ENCODE data around the gene JAM3. TPM values are rescaled to one million over a fixed set of nuclear protein-coding genes. Genes with fewer than 3 reads are reported as not detected.

JAM3 gene
- 5.6 and 13.7 TPM in 2 replicates for total RNA-seq

GRCh38 chr11:134068829-134069425, at the start of gene JAM3:
Gene JAM3 (plus strand): TSS chr11:134069072. CDS start chr11:134069084, 12 bp downstream.

Other genes starting within 250 kb of the JAM3 start
- not detected in 2 replicates for gene SPATA19, start 223.6 kb upstream of the JAM3 start, total RNA-seq
- 0.15 and 0.94 TPM in 2 replicates for gene IGSF9B, start 112.1 kb upstream of the JAM3 start, total RNA-seq
- gene NCAPD3, start 154.9 kb downstream of the JAM3 start, total RNA-seq = 10.2 and 17.2 TPM in 2 replicates
- gene VPS26B, start 155.6 kb downstream of the JAM3 start, total RNA-seq = 33.7 and 43.8 TPM in 2 replicates
- gene THYN1, start 184.3 kb downstream of the JAM3 start, total RNA-seq = 67.1 and 71.8 TPM in 2 replicates
- gene ACAD8, start 184.5 kb downstream of the JAM3 start, total RNA-seq = 16.5 and 16.9 TPM in 2 replicates
- 0.70 and 2.3 TPM in 2 replicates for gene GLB1L3, start 207.3 kb downstream of the JAM3 start, total RNA-seq

Measured in hair follicular keratinocyte (primary cell).